ENCODE measurements around the gene UBQLN3.

The UBQLN3 gene

GRCh38 chr11:5505363-5506048, 4.3 kb downstream of the UBQLN3 start:
- no peak for DNase-seq (ENCODE audit: low read depth in 2 of 2)

GRCh38 chr11:5504403-5504921, 5.3 kb downstream of the UBQLN3 start:
- no peak for DNase-seq (ENCODE audit: low read depth in 2 of 2)

GRCh38 chr11:5500393-5500801, 9.4 kb downstream of the UBQLN3 start:
- no peak for DNase-seq (ENCODE audit: low read depth in 2 of 2)

- no peak for DNase-seq (ENCODE audit: low read depth in 2 of 2)
Measured at GRCh38 chr11:5499671-5500070, 10.1 kb downstream of the UBQLN3 start.

GRCh38 chr11:5489576-5490357, 20.0 kb downstream of the UBQLN3 start:
- DNase-seq (ENCODE audit: low read depth in 2 of 2): no peak

- no peak for DNase-seq (ENCODE audit: low read depth in 2 of 2)
Measured at GRCh38 chr11:5488798-5489399, 20.9 kb downstream of the UBQLN3 start.

- no peak for DNase-seq (ENCODE audit: low read depth in 2 of 2)
Measured at GRCh38 chr11:5488385-5488784, 21.4 kb downstream of the UBQLN3 start, which contains the start of gene OR52D1. Gene OR52D1, plus strand, starts transcription at chr11:5488685. Its CDS starts 22 bp downstream, at chr11:5488707.

- DNase-seq (ENCODE audit: low read depth in 2 of 2): no peak
Measured at GRCh38 chr11:5486421-5486820, 23.3 kb downstream of the UBQLN3 start.

GRCh38 chr11:5486003-5486402, 23.8 kb downstream of the UBQLN3 start:
- no peak for DNase-seq (ENCODE audit: low read depth in 2 of 2)

GRCh38 chr11:5476186-5476819, 33.5 kb downstream of the UBQLN3 start:
- no peak for DNase-seq (ENCODE audit: low read depth in 2 of 2)

GRCh38 chr11:5473921-5474320, 35.8 kb downstream of the UBQLN3 start:
- no peak for DNase-seq (ENCODE audit: low read depth in 2 of 2)

- no peak for DNase-seq (ENCODE audit: low read depth in 2 of 2)
Measured at GRCh38 chr11:5467527-5467926, 42.2 kb downstream of the UBQLN3 start.

- no peak for DNase-seq (ENCODE audit: low read depth in 2 of 2)
Measured at GRCh38 chr11:5460983-5461621, 48.7 kb downstream of the UBQLN3 start.
